Right kidney (tissue), 1 donor: ENCODE data around the gene ABHD16A.

Experiments used
- DNase-seq: peaks from one replicate; pipeline ENCODE4 v3.0.0-alpha.2; 2016

Gene ABHD16A

GRCh38 chr6:31663126-31663960 is 39.8 kb downstream of the ABHD16A start:
- DNase-seq = no peak

GRCh38 chr6:31662124-31662723 is 40.9 kb downstream of the ABHD16A start:
- no peak for DNase-seq

GRCh38 chr6:31661262-31662123 is 41.6 kb downstream of the ABHD16A start:
- no peak for DNase-seq

GRCh38 chr6:31660381-31661261 is 42.5 kb downstream of the ABHD16A start, which contains the start of gene C6orf47:
C6orf47 (minus strand) TSS chr6:31660778; CDS start chr6:31659947, 831 bp downstream.
- peak; percentile 82 for DNase-seq

- peak; percentile 28 for DNase-seq
These were observed 43.3 kb downstream of the ABHD16A start for GRCh38 chr6:31659649-31660380.

GRCh38 chr6:31658983-31659648 is 44.0 kb downstream of the ABHD16A start:
- DNase-seq = no peak

- DNase-seq = no peak
These were observed 44.9 kb downstream of the ABHD16A start for GRCh38 chr6:31658158-31658688.

GRCh38 chr6:31657406-31658157 is 45.5 kb downstream of the ABHD16A start:
- DNase-seq = no peak

GRCh38 chr6:31655349-31656237 is 47.5 kb downstream of the ABHD16A start, which contains the start of gene APOM:
APOM (plus strand) TSS chr6:31655894; CDS start chr6:31655967, 73 bp downstream.
- no peak for DNase-seq

GRCh38 chr6:31654574-31655348 is 48.4 kb downstream of the ABHD16A start:
- no peak for DNase-seq

- DNase-seq = no peak
These were observed 50.0 kb downstream of the ABHD16A start for GRCh38 chr6:31652925-31653724.

- no peak for DNase-seq
These were observed 51.4 kb downstream of the ABHD16A start for GRCh38 chr6:31651602-31652191.

- DNase-seq = no peak
These were observed 57.8 kb downstream of the ABHD16A start for GRCh38 chr6:31645325-31645724.

GRCh38 chr6:31643818-31644454 is 59.2 kb downstream of the ABHD16A start:
- no peak for DNase-seq

- no peak for DNase-seq
These were observed 60.1 kb downstream of the ABHD16A start for GRCh38 chr6:31642798-31643570.
